GM13977 (cell line): Measurements from ENCODE around the gene IGSF11.

Source experiments
- DNase-seq: peaks from one replicate; pipeline ENCODE4 v3.0.0; 2012; ENCODE audit warnings: low spot score
- in situ Hi-C: fragments of 300-500 bp; cut with MboI; formaldehyde crosslinking; loops from one replicate; pipeline ENCODE4 v1.12.0; 2022; ENCODE audit warnings: low sequenced_read_pairs, low pct_unique_long_range_greater_than_20kb, mixed read lengths, inconsistent platforms; ENCODE audit not compliant: unreplicated experiment
- TF ChIP-seq, protein P1 (sequence below): IDR thresholded peaks from 2 replicates; pipeline ENCODE4 v1.5.1; 2012; ENCODE audit warnings: mild to moderate bottlenecking, control low read depth; ENCODE audit not compliant: insufficient read depth; ENCODE audit errors: extremely low read depth, missing control alignments

IGSF11 gene

DNA sequence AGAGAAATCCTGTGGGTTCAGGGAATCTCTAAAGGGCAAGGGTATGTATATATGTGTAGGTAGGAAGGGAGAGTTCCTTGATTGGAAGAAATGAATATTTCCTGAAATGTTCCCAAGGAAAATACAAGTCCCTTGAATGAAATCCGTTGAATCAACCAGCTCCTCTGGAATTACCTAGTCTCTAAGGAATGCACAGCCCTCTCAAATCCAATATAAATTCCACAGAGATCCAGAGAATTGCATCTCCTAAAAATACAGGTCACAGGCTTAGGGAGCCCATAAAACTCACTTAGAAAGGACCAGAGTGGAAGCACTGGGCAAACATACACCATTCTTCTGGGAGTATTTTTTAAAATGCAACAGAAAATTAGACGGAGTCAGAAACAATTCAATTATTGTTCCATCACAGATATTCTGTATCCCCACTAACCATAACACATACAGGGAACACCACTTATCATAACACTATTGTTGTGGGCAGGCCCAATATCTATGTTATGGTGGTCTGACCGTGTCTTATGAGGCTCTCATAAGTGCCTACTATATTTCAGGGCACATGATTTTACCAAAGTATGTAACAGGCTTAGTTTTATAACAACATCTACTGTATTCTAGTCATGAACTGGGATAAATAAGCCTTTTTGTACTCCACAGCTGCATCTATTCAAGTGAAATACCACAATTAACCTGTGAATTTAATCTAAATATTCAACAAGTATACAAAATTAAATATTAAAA lies 43.7 kb downstream of the IGSF11 start:
- in situ Hi-C loops: no loop called here
- no peak for DNase-seq

DNA sequence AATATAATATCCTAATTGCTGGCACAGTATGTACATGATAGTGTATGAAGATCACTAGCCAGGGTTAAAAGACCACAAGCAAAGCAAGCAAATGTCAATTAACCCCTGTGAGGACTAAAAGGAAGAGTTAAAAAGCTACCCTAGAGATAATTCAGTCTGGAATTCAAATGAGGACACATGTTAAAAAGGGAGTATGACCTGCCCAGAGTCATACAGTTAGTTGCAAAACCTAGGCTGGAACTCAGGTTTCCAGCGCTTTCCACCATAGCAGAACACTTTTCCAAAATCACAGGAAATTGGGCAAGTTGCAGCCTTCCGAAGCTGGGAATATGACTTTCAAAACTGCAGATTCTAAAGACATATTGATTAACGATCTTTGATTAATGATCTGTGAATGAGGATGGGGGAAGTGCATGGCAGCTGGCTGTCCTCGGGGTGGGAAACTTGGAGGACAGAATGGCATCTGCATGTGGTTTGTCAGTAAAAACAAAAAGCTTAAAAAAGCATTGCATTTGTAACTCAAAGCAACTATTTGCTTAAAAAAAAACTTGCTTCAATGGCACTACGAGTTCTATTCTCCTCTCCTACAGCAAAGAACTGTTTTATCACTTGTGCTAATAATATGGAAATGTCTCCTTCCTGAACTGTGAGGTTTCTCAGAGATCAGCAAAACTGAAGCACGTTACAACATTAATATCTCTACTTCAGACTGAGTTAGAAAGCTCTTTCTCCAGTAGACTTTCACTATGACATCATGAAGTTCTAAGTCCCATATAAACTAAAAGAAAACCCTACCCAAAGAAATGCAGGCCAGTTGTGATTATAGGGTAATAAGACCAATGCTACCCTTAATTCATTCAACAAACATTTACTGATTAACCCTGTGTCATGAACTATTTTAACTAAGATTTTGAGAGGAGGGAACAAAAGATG lies 46.2 kb downstream of the IGSF11 start:
- in situ Hi-C loops: no loop called here

More for the DNA sequence above, 43.7 kb downstream of the IGSF11 start:
- TF ChIP-seq, protein P1, sequence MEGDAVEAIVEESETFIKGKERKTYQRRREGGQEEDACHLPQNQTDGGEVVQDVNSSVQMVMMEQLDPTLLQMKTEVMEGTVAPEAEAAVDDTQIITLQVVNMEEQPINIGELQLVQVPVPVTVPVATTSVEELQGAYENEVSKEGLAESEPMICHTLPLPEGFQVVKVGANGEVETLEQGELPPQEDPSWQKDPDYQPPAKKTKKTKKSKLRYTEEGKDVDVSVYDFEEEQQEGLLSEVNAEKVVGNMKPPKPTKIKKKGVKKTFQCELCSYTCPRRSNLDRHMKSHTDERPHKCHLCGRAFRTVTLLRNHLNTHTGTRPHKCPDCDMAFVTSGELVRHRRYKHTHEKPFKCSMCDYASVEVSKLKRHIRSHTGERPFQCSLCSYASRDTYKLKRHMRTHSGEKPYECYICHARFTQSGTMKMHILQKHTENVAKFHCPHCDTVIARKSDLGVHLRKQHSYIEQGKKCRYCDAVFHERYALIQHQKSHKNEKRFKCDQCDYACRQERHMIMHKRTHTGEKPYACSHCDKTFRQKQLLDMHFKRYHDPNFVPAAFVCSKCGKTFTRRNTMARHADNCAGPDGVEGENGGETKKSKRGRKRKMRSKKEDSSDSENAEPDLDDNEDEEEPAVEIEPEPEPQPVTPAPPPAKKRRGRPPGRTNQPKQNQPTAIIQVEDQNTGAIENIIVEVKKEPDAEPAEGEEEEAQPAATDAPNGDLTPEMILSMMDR: no peak

DNA sequence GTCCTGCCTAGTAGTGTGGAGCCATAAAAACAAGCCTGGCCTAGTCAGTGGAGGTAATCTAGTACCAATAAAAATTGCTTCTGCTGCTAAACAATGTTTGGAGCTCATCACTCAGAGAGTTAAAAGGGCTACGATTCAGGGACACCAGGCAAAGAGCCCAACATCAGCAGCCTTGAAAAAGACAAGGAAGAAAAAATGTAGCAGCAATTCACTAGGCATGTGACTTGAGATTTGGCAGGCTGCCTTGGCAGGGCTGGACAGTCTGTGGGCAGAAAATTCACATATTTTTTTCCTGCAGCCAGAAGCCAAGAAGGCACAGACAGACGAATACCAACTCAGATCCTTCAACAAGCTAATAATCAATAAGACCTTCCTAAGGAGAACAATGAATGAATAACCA lies 47.2 kb downstream of the IGSF11 start:
- in situ Hi-C loops: no loop called here
- no peak for DNase-seq
- TF ChIP-seq, protein P1: no peak

More for the DNA sequence above, 46.2 kb downstream of the IGSF11 start:
- TF ChIP-seq, protein P1: no peak
- no peak for DNase-seq

DNA sequence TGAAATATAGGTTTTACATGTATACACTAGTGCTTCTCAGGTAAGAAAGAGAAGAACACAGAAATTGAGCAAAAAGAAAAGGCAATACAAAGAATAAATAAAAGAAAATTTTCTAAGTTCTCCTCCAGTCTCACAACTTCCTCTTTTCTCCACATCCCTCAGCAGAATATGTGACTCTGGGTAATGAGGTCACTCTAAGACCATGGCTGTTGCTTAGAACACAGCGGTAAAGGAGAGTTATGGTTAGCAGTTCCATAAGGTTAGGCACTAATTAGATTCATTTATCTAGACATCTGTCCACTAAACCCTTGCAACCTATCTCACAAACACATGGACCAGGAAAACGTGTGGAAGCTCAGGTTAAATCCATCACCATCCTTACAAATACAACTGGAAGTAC lies 47.9 kb downstream of the IGSF11 start:
- TF ChIP-seq, protein P1: no peak
- in situ Hi-C loops: no loop called here
- DNase-seq: no peak

DNA sequence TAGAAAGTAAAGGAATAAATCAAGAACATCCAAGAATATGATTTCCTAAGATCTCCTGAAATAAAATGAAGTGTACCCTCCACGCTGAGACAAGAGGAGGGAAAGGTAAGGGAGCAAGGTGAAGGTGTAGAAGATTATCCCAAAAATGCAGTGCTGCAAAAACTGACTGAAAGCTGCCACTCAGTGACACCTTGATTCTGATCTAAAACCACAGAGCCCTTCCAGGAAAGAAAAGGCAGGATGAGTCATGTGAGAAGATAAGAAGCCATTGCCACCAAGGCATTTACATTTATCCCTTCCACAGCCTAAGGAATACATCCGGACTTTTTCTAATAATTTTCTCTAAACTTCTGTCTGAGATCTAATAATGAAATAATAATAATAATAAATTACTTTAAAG lies 49.9 kb downstream of the IGSF11 start:
- no peak for DNase-seq
- TF ChIP-seq, protein P1: no peak
- in situ Hi-C loops: no loop called here

DNA sequence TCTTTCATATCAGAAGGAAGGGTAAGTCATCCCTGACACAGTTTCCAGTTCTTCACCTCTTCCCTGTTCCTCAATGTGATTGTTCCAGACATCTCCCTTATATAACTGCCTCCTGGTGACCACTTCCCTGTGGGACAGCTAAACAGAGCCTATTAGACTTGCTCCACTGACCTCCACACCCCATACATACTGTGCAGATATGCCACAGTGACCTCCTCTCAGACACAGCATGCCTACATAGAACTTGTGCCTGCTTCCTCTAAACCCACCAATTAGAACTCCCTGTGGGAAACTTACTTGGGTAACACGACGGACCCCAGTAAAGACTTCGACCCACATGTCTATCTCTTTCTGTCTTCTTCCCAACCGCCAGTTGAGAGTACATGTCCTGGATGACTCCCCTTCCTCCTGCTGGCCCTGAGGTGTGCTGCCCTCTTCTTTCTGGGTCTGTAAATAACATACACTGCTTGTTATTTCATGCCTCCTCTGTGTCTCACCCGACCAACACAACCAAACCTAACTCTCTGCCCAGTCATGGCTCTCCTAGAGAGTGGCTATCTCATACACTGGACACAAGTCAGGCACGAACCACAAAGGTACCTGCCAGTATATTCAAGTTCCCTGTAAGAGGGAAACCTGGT lies 53.0 kb downstream of the IGSF11 start:
- in situ Hi-C loops: no loop called here
- TF ChIP-seq, protein P1: no peak
- DNase-seq: no peak
